Calu3 (cell line): ENCODE data around the gene LAMA2. TPM values are rescaled to one million over a fixed set of nuclear protein-coding genes. Genes with fewer than 3 reads are reported as not detected.

ENCODE experiments used
- BruUV-seq: library from RNA; stranded (reverse); fragments of 400-500 nt; replicated peaks from 2 replicates; lab custom pipeline; 2021; lab: Mats Ljungman, UMichigan
- CTCF ChIA-PET: fragments of 300-600 bp; sonication (Branson Sonifier 250); formaldehyde crosslinking; loops from one replicate; lab custom pipeline; 2022; ENCODE audit warnings: antibody characterized with exemption; lab: Charles Lee
- DNase-seq: peaks from one replicate; pipeline ENCODE4 v3.0.0; 2022
- H3K27ac Mint-ChIP-seq: one replicate; pipeline ENCODE4 v1.8.0; 2022; ENCODE audit warnings: mixed read lengths; ENCODE audit not compliant: unreplicated experiment
- H3K27me3 Mint-ChIP-seq: one replicate; pipeline ENCODE4 v1.8.0; 2022; ENCODE audit warnings: mixed read lengths; ENCODE audit not compliant: unreplicated experiment
- H3K36me3 Mint-ChIP-seq: one replicate; pipeline ENCODE4 v1.8.0; 2022; ENCODE audit warnings: mild to moderate bottlenecking, moderate library complexity, mixed read lengths; ENCODE audit not compliant: insufficient read depth, unreplicated experiment
- H3K4me1 Mint-ChIP-seq: one replicate; pipeline ENCODE4 v1.8.0; 2022; ENCODE audit warnings: mild to moderate bottlenecking, low read depth, mixed read lengths; ENCODE audit not compliant: unreplicated experiment
- H3K4me3 Mint-ChIP-seq: one replicate; pipeline ENCODE4 v1.8.0; 2022; ENCODE audit warnings: mild to moderate bottlenecking, low read depth, moderate library complexity, mixed read lengths; ENCODE audit not compliant: unreplicated experiment
- H3K9me3 Mint-ChIP-seq: one replicate; pipeline ENCODE4 v1.8.0; 2022; ENCODE audit warnings: low read depth, mixed read lengths; ENCODE audit not compliant: unreplicated experiment
- intact Hi-C: fragments of 100-400 bp; cut with micrococcal nuclease; formaldehyde crosslinking; loops from one replicate; pipeline ENCODE4 v1.10.0; 2022; ENCODE audit not compliant: unreplicated experiment
- total RNA-seq: library from RNA; stranded (reverse); gene quantifications from 2 replicates; pipeline ENCODE4 v1.2.3, GENCODE V29; 2022
- TF ChIP-seq, protein P1 (sequence below): fragments of 200-600 bp; IDR thresholded peaks from one replicate; pipeline ENCODE4 v1.8.0; 2022; ENCODE audit warnings: antibody characterized with exemption; ENCODE audit not compliant: unreplicated experiment

Gene LAMA2
- total RNA-seq, 1 experiment from 2014 or later: 0.80 TPM

DNA sequence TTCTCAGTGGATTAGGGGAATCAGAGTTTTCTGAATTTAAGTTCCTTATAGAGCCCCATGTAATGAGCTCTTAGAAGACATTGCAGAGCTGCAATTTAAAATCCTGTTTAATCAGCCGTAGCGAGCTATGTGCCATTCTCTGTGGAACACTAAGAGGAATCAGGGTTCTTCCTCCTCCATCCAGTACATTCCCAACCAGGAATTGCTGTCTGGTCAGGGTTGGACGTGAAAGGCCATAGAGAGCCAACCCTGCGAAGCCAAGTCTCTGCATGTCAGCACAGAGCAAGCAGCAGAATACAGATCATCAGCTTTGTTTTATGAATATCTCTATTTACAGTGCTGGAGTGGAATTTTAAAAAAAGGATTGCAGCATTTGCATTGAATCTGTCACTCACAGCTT is 366.0 kb downstream of the LAMA2 start:
- H3K27me3 Mint-ChIP-seq: peaks cover 26% of the 10 kb centered on the region
- no TSS peak for BruUV-seq
- intact Hi-C loops: no loop called here
- no peak overlapping the region for H3K27ac Mint-ChIP-seq
- no peak overlapping the region for H3K4me3 Mint-ChIP-seq
- no peak for DNase-seq
- no peaks in the 10 kb centered on the region for H3K9me3 Mint-ChIP-seq
- TF ChIP-seq, protein P1, sequence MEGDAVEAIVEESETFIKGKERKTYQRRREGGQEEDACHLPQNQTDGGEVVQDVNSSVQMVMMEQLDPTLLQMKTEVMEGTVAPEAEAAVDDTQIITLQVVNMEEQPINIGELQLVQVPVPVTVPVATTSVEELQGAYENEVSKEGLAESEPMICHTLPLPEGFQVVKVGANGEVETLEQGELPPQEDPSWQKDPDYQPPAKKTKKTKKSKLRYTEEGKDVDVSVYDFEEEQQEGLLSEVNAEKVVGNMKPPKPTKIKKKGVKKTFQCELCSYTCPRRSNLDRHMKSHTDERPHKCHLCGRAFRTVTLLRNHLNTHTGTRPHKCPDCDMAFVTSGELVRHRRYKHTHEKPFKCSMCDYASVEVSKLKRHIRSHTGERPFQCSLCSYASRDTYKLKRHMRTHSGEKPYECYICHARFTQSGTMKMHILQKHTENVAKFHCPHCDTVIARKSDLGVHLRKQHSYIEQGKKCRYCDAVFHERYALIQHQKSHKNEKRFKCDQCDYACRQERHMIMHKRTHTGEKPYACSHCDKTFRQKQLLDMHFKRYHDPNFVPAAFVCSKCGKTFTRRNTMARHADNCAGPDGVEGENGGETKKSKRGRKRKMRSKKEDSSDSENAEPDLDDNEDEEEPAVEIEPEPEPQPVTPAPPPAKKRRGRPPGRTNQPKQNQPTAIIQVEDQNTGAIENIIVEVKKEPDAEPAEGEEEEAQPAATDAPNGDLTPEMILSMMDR: no peak
- peaks cover 12% of the 10 kb centered on the region for H3K4me1 Mint-ChIP-seq
- H3K36me3 Mint-ChIP-seq: no peaks in the 10 kb centered on the region
- CTCF ChIA-PET: interaction anchor here (0.6 kb wide), 2 partner anchors 197 to 1512 kb away, joined by 3 to 4 read pairs; no protein-coding TSS in a partner anchor

DNA sequence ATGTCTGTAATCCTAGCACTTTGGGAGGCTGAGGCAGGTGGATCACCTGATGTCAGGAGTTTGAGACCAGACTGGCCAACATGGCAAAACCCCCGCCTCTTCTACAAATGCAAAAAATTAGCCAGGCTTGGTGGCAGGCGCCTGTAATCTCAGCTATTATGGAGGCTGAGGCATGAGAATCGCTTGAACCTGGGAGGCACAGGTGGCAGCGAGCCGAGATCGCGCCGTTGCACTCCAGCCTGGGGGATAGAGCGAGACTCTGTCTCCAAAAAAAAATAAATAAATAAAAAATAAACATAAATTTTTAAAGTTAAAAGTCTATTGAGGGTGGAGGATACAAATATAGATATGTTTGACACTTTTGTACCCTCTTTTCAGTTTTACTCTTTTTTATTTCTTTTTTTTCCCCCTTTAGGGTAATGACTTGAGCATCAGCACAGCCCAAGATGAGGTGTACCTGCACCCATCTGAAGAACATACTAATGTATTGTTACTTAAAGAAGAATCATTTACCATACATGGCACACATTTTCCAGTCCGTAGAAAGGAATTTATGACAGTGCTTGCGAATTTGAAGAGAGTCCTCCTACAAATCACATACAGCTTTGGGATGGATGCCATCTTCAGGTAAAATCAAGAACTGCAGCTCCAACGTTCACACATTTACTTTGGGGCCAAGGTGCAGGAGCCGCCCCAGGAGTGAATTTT is 368.9 kb downstream of the LAMA2 start:
- CTCF ChIA-PET: interaction anchor here (0.7 to 1.6 kb wide), 5 partner anchors 12 to 444 kb away, joined by 3 to 11 read pairs (median 3); no protein-coding TSS in a partner anchor
- H3K9me3 Mint-ChIP-seq: no peaks in the 10 kb centered on the region
- H3K36me3 Mint-ChIP-seq: no peaks in the 10 kb centered on the region
- peaks cover 17% of the 10 kb centered on the region for H3K27me3 Mint-ChIP-seq
- intact Hi-C loops: loop anchor here (5.0 to 10.0 kb wide), 3 partner anchors 120 to 1517 kb away; no protein-coding TSS in a partner anchor
- no peak overlapping the region for H3K27ac Mint-ChIP-seq
- BruUV-seq: no TSS peak
- DNase-seq: peak; percentile 60
- H3K4me3 Mint-ChIP-seq: no peak overlapping the region
- H3K4me1 Mint-ChIP-seq: peaks cover 21% of the 10 kb centered on the region
- TF ChIP-seq, protein P1: peak; percentile 77

DNA sequence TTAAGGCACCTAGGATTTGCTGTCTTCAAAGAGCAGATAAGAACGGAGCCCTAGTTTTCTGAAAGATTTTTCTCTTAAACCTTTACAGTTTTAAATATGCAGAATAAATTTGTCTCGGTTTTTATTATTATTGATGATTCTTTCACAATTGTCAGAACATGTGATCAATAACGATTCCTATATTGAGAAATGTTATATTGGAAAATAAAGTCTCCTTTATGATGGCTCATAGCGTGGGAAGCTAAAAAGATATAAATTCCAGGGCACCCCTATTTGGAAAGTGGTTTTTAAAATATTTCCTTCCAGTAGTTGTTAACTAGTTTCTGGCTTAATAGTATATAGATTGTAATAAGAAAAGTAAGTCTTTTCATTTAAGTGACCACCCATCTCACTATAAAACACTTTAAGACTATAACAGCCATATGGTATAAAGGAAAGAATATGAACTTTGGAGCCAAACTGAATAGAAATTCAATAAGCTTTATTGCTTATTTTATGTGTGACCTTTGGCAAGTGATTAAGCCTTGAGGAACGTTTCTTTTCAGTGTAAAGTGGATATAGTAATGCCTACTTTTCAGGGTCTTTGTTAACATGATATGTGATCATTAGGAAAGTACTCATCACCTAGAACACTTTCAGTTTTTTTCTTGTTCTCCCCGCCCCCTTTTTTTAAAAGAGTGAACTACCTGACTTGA is 369.6 kb downstream of the LAMA2 start:
- no peak overlapping the region for H3K4me3 Mint-ChIP-seq
- no TSS peak for BruUV-seq
- no peaks in the 10 kb centered on the region for H3K36me3 Mint-ChIP-seq
- no peaks in the 10 kb centered on the region for H3K9me3 Mint-ChIP-seq
- DNase-seq: no peak
- CTCF ChIA-PET: interaction anchor here (0.7 to 1.6 kb wide), 6 partner anchors 11 to 445 kb away, joined by 3 to 11 read pairs (median 4); no protein-coding TSS in a partner anchor
- H3K27ac Mint-ChIP-seq: no peak overlapping the region
- H3K27me3 Mint-ChIP-seq: peaks cover 11% of the 10 kb centered on the region
- intact Hi-C loops: loop anchor here (5.0 to 10.0 kb wide), 3 partner anchors 120 to 1518 kb away; no protein-coding TSS in a partner anchor
- TF ChIP-seq, protein P1: no peak
- peaks cover 21% of the 10 kb centered on the region for H3K4me1 Mint-ChIP-seq

DNA sequence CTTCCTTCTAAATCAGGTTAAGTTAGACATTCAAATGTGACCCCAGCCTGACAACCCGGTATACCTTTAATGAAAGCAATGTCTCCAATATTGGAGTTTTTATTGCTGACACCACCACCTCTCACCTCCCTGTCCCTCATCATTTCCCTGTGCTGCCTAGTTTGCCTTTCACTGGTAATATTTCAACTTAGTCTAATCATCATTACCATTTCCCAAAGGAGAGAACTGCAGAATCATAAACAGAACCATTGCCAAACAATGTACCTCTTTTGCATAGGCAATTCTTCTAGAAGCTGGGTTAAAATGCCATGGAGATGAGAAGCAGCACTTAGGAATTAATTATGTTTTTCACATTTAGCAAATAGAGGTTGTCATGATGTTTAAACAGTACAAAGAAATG is 370.3 kb downstream of the LAMA2 start:
- Mint-ChIP-seq H3K4me3 (no peak overlapping the region), H3K27me3 (peaks cover 11% of the 10 kb centered on the region), H3K9me3 (no peaks in the 10 kb centered on the region), H3K27ac (no peak overlapping the region), H3K4me1 (peaks cover 21% of the 10 kb centered on the region), H3K36me3 (no peaks in the 10 kb centered on the region)
- BruUV-seq: no TSS peak
- no peak for DNase-seq
- CTCF ChIA-PET: interaction anchor here (0.7 to 0.9 kb wide), 2 partner anchors 117 to 220 kb away, joined by 3 to 4 read pairs; no protein-coding TSS in a partner anchor
- intact Hi-C loops: loop anchor here (5.0 to 10.0 kb wide), 3 partner anchors 119 to 1518 kb away; no protein-coding TSS in a partner anchor
- TF ChIP-seq, protein P1: no peak
